Heart left ventricle (tissue), 13 donors: ENCODE measurements around the gene SMAD3.

Experiments used
- POLR2A ChIP-seq, 2 donors: fragments of 450-650 bp; IDR thresholded peaks; one replicate each; pipeline ENCODE4 v1.6.1; 2017; ENCODE audit warnings: antibody characterized with exemption in 2 of 2, mild to moderate bottlenecking in 2 of 2, moderate library complexity in 2 of 2
- TF ChIP-seq, protein P1 (sequence below), 12 donors: fragments of 200-600 bp; sonication (generic) in 4 of 12; IDR thresholded peaks; one replicate each; pipeline versions ENCODE4 v1.5.0 to v1.8.0; 2018 to 2022; ENCODE audit warnings: antibody characterized with exemption in 12 of 12, mild to moderate bottlenecking in 5 of 12
- donor health status: ischemic (EF 13 %, LVEDD 7.1; RV severe dilation, severe dysfunction).
- donor health status: DM: no; HTN: yes; CAD: no.
- donor health status: DM: no; HTN: no; CAD: no.
- donor health status: ischemic (EF 25% LVEDD 6.9; RV normal size, moderate dysfunction).
- donor health status: ischemic (EF 25% LVEDD 5.7; RV mildly dilated, moderate dysfunction).
- donor health status: ischemic (EF 35%, LVEDD 5.7; RV mildly dilated, moderate dysfunction).
- donor health status: nonischemic (EF 11% LVEDD 7.7; RV severe dilation, severe dysfunction).
- donor health status: DM: yes; HTN: yes; CAD: no.
- donor health status: PGD.
- donor health status: ischemic (EF 29% LVEDD 5.4; RV normal size, mild dysfunction).
- donor health status: nonischemic (EF 23%, LVEDD 6.1; RV moderate dilation, normal function).

DNA sequence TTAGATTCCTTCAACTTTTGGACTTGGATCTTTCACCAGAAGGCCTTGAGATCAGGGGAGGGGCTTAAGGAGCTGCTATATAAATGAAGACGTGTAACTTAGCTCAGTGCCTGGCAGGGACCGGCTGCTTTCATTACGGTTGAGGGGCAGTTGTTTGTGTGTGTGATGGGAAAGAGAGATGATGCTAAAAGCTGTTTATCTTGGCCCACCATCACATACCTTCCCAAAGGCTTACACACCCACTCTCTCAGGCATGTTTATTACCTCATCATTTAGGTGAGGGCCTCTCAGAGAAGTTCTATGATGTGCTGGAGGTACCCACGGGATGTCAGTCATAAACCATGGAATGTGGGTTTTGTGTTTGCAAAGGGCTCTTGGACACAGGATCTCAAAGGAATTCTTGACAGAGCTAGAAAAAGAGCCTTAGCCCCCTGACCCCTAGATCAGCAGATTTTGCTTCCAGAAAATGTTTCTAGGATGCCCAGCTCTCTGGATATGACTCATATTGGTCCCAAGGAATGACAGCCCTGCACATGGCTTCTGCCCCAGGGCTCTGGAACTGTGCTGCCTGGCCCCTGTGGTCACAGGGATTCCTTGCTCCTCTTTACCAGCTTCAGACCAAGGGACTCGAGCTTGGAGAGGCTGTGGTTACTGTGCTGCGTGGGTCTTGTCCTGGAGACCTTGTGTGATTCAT is 15.9 kb upstream of the SMAD3 start:
- TF ChIP-seq, protein P1, sequence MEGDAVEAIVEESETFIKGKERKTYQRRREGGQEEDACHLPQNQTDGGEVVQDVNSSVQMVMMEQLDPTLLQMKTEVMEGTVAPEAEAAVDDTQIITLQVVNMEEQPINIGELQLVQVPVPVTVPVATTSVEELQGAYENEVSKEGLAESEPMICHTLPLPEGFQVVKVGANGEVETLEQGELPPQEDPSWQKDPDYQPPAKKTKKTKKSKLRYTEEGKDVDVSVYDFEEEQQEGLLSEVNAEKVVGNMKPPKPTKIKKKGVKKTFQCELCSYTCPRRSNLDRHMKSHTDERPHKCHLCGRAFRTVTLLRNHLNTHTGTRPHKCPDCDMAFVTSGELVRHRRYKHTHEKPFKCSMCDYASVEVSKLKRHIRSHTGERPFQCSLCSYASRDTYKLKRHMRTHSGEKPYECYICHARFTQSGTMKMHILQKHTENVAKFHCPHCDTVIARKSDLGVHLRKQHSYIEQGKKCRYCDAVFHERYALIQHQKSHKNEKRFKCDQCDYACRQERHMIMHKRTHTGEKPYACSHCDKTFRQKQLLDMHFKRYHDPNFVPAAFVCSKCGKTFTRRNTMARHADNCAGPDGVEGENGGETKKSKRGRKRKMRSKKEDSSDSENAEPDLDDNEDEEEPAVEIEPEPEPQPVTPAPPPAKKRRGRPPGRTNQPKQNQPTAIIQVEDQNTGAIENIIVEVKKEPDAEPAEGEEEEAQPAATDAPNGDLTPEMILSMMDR (IDR thresholded peaks at IDR 0.05): no peak
- no peak for TF ChIP-seq POLR2A (IDR thresholded peaks at IDR 0.05)
